GM12875 (cell line): ENCODE results near the gene ZNF175.

Experiments used
- H3K4me3 ChIP-seq: one replicate; pipeline ENCODE4 v1.5.1; 2011; ENCODE audit warnings: low read depth, low read length, control low read depth
- CTCF ChIP-seq: IDR thresholded peaks from 2 replicates; pipeline ENCODE4 v1.5.1; 2011; ENCODE audit warnings: low read depth, mild to moderate bottlenecking, control low read depth, inconsistent platforms, low read length, moderate library complexity, borderline replicate concordance; ENCODE audit not compliant: insufficient read depth

ZNF175 gene

DNA sequence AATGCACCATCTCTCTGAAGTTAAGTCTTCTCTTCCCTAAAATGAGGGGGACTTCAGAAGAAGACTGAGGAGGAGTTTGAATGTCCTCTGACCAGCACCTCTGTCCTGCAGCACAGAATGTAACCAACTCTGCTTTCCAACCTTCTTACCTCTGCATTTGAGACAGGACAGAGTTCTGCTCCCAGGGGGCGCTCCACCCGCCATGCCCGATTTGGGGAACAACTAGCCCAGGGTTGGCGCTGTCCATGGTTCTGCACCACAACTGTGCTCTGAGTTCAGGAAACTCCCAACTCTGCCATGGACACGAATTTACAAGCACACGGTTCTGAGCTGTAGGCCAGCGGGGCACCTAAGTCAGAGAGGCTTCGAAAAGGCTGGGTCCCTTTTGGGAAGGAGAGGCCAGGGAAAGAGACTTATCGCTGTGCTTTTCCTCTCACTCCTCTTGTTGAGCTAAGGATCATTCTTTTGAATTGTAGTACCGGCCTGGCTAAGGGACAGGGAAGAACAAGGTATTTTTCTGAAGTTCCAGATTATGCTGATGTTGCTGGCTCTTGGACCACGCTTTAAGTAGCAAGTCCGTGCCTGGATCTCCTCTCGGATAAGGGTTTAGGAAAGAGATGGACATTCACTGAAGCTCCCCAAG lies 37.0 kb downstream of the ZNF175 start:
- no peak overlapping the region for H3K4me3 ChIP-seq
- TF ChIP-seq CTCF = peak; percentile 71

DNA sequence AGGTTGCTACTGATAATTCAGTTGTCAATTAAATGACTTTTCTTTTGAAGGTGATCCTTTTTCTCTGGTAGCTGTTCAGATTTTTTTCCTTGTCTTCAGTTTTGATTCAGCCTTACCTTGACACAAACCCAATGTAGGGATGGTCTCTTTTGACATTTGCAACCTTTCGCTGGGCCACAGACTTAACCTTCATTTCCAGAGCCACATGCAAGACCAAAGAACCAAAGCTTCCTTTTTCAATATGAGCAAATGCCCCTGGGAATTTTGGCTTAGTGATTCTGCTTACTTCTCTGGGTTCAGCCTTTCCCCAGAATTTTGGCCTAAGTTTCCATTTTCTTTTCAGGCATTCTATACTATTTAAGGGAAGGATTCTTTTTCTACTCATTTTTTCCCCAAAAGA lies 39.5 kb downstream of the ZNF175 start:
- H3K4me3 ChIP-seq = no peak overlapping the region
- no peak for TF ChIP-seq CTCF

DNA sequence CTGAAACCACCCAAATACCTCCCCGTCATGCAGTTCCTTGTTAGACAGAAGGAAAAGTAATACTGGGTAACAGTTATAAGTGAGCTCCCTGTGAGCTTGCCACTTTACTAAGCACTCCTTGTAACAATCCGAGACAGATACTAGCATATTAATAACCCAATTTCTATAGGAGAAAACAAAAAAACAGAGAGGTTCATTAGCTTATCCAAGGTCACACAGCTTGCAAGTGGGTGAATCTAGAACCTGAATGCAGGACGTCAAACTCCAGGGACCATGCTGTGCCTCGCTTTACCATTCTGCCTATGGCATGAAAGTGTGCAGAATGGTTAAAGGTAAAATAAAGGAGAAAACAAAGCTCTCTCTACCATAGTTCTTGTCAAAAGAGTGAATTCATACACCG lies 43.7 kb downstream of the ZNF175 start:
- no peak overlapping the region for H3K4me3 ChIP-seq
- TF ChIP-seq CTCF = no peak

DNA sequence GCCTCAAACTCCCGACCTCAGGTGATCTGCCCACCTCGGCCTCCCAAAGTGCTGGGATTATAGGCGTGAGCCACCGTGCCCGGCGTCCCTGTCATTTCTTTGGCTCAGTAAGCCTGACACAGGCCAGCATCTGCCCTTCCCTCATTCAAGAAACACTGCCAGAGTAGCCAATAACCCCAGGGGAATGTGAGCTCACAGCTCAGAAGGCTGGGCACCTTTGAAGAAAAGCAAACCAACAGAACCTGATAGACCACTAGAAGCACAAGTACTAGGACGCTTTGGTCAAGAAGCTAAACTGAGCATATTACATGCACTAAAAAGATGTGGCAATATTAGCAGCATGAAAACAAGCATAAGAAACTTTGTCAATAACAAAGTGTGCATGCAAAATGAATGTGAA lies 44.9 kb downstream of the ZNF175 start:
- no peak overlapping the region for H3K4me3 ChIP-seq
- TF ChIP-seq CTCF = no peak

DNA sequence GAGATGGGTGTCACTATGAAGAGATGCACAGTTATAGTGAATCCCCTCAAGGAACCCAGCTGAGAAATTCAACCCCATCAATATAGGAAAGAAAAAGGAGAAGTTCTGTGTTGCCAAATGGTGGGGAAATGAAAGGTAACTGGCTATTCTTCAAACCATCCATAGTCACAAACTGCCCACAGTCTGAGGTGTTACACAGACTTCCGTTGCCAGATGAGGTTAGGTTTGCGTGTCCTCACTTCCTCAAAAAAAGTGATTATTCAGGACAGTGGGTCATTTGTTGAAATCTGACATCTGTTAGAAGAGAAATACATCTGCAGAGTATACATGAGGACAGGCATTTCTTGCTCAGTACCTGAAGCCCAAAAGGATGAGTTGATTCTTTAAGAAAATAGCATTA lies 50.1 kb downstream of the ZNF175 start:
- no peak for TF ChIP-seq CTCF
- H3K4me3 ChIP-seq = no peak overlapping the region

GRCh38 chr19:51626675-51627074 lies 55.6 kb downstream of the ZNF175 start:
- TF ChIP-seq CTCF = no peak

DNA sequence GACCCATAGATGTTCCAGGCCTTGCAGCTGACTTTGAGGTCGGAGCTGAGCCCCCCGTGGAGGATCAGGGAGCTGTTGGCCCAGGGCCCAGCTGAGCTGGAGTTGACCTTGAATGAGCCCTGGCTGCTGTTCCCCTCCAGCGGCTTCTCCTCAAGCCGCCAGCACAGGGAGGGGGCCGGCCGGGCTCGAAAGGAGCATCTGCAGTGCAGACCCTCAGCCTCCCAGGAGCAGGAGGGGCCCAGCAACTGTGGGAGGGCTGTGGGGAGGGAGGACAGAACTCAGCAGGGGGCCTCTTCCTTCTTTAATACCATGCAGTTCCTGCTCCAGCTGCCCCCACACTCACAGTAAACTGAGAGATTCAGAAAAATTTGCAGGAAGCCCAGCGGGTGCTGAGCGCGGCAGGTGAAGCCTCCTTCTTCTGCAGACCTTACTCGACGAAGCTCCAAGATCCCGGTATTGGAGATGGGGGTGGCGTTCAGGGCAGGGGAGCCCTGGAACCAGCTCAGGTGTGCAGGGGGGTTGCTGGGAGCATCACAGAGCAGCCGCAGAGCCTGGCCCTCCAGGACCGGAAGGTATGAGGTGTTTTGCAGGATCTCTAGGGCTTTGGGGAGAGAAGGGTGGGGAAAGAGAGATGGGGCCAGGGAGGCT lies 56.5 kb downstream of the ZNF175 start:
- no peak for TF ChIP-seq CTCF
- no peak overlapping the region for H3K4me3 ChIP-seq

More at GRCh38 chr19:51626675-51627074, 55.6 kb downstream of the ZNF175 start:
- H3K4me3 ChIP-seq = no peak overlapping the region
